K562 (cell line): ENCODE results near the gene CYP2W1. TPM values are rescaled to one million over a fixed set of nuclear protein-coding genes. Genes with fewer than 3 reads are reported as not detected.
A peak's percentile ranks its signal among the peaks of the same experiment; 100 is the strongest.

Source experiments
- ATAC-seq: fragments of 200-7000 bp; cut with Tn5 transposase; 3 replicates; pipeline ENCODE4 v1.9.1; 2020; ENCODE audit warnings: moderate library complexity
- BruUV-seq: library from RNA; stranded (reverse); fragments of 400-500 nt; replicated peaks from 2 replicates; lab custom pipeline; 2021; lab: Mats Ljungman, UMichigan
- CTCF ChIA-PET: fragments of 300-600 bp; formaldehyde crosslinking; extraction: SDS; loops from one replicate; lab custom pipeline; 2021; ENCODE audit warnings: low intra/inter-chr PET ratio; lab: Yijun Ruan, JAX
- POLR2A ChIA-PET: fragments of 300-600, 350-650 bp; sonication (Branson Sonifier 250); formaldehyde crosslinking; extraction: SDS; loops from one replicate; lab custom pipeline; 2021; ENCODE audit warnings: antibody characterized with exemption, inconsistent platforms; lab: Yijun Ruan, JAX
- DNase-seq, 4 experiments: peaks; one replicate each; pipeline versions ENCODE4 v3.0.0 to v3.0.0-alpha.2; 2011 to 2018; ENCODE audit warnings: low spot score in 3 of 4, mixed read lengths in 3 of 4; ENCODE audit errors: extremely low read depth in 1 of 4
- FAIRE-seq: peaks from 2 replicates; lab custom pipeline; 2011; peaks lifted over from hg19 to GRCh38; lab: Jason Lieb, UNC
- H2AFZ ChIP-seq: 2 replicates; pipeline ENCODE4 v1.6.0; 2011; ENCODE audit warnings: low read depth, low read length, control low read depth, inconsistent platforms
- H3K27ac ChIP-seq: fragments of 200-600 bp; 3 replicates; pipeline ENCODE4 v1.8.0; 2011; ENCODE audit warnings: low read depth, mild to moderate bottlenecking, control low read depth, inconsistent platforms, low read length, moderate library complexity, mixed read lengths; ENCODE audit errors: extremely low read depth
- H3K27me3 ChIP-seq, 2 experiments: fragments of 300-600 bp in 1 of 2; 2 replicates in 1 of 2; 3 replicates in 1 of 2; pipeline versions ENCODE4 v1.6.0 to v1.8.0; 2011; ENCODE audit warnings: inconsistent platforms in 2 of 2, low read length in 2 of 2, mild to moderate bottlenecking in 1 of 2, mixed read lengths in 1 of 2, moderate library complexity in 1 of 2; ENCODE audit not compliant: control insufficient read depth in 2 of 2, insufficient read depth in 2 of 2
- H3K36me3 ChIP-seq: fragments of 300-600 bp; 3 replicates; pipeline ENCODE4 v1.8.0; 2011; ENCODE audit warnings: mild to moderate bottlenecking, low read length, inconsistent platforms; ENCODE audit not compliant: control insufficient read depth, insufficient read depth
- H3K4me1 ChIP-seq, 2 experiments: fragments of 200-600 bp in 1 of 2; replicated peaks in 1 of 2; 2 replicates in 1 of 2; 3 replicates in 1 of 2; pipeline versions ENCODE4 v1.5.1 to v1.8.0; 2011; ENCODE audit warnings: inconsistent platforms in 2 of 2, low read length in 2 of 2, mild to moderate bottlenecking in 1 of 2, mixed read lengths in 1 of 2, moderate library complexity in 1 of 2; ENCODE audit not compliant: control insufficient read depth in 2 of 2, insufficient read depth in 2 of 2
- H3K4me2 ChIP-seq: 2 replicates; pipeline ENCODE4 v1.6.1; 2011; ENCODE audit warnings: low read length, control low read depth, inconsistent platforms, mixed read lengths; ENCODE audit not compliant: insufficient read depth
- H3K4me3 ChIP-seq: fragments of 200-600 bp; sonication (generic), shearing (Covaris generic); 2 replicates; pipeline ENCODE4 v1.5.1; 2016; ENCODE audit warnings: control low read depth, inconsistent platforms
- H3K79me2 ChIP-seq: fragments of 200-600 bp; 3 replicates; pipeline ENCODE4 v1.8.0; 2011; ENCODE audit warnings: low read length, inconsistent platforms; ENCODE audit not compliant: control insufficient read depth, insufficient read depth
- H3K9ac ChIP-seq, 2 experiments: 2 replicates each; pipeline versions ENCODE4 v1.6.0 to v1.6.1; 2011; ENCODE audit warnings: low read depth in 2 of 2, low read length in 2 of 2, control low read depth in 1 of 2, inconsistent platforms in 1 of 2, mild to moderate bottlenecking in 1 of 2, mixed read lengths in 1 of 2; ENCODE audit not compliant: insufficient read depth in 1 of 2
- H3K9me1 ChIP-seq: one replicate; pipeline ENCODE4 v1.6.0; 2011; ENCODE audit warnings: inconsistent platforms, mild to moderate bottlenecking, low read length, moderate library complexity; ENCODE audit not compliant: control insufficient read depth, insufficient read depth
- H3K9me3 ChIP-seq: replicated peaks from 2 replicates; pipeline ENCODE4 v1.5.1; 2011; ENCODE audit warnings: low read depth, low read length, inconsistent platforms; ENCODE audit not compliant: control insufficient read depth, insufficient read depth
- H4K20me1 ChIP-seq: replicated peaks from 2 replicates; pipeline ENCODE4 v1.6.1; 2011; ENCODE audit warnings: low read length, inconsistent platforms, mixed read lengths; ENCODE audit not compliant: control insufficient read depth, insufficient read depth
- CCNT2 ChIP-seq: IDR thresholded peaks from 2 replicates; pipeline ENCODE4 v1.6.1; 2011; ENCODE audit warnings: borderline replicate concordance, low read depth, mild to moderate bottlenecking, moderate library complexity, mixed read lengths, low read length; ENCODE audit not compliant: insufficient read length; ENCODE audit errors: extremely low read depth
- E2F6 ChIP-seq, 2 experiments: IDR thresholded peaks; 2 replicates each; pipeline ENCODE4 v1.6.1; 2011; ENCODE audit warnings: borderline replicate concordance in 1 of 2, control low read depth in 1 of 2, low read depth in 1 of 2, low read length in 1 of 2, mild to moderate bottlenecking in 1 of 2, mixed read lengths in 1 of 2, moderate library complexity in 1 of 2; ENCODE audit not compliant: insufficient read depth in 1 of 2, insufficient read length in 1 of 2, poor library complexity in 1 of 2, severe bottlenecking in 1 of 2; ENCODE audit errors: extremely low read depth in 1 of 2
- FIP1L1 ChIP-seq: fragments of 200-400 bp; formaldehyde crosslinking; IDR thresholded peaks from 2 replicates; pipeline ENCODE4 v1.6.1; 2018; ENCODE audit warnings: mild to moderate bottlenecking, low read depth, low read length; ENCODE audit not compliant: poor library complexity, severe bottlenecking
- RB1 ChIP-seq: fragments of 450-650 bp; IDR thresholded peaks from 2 replicates; pipeline ENCODE4 v1.6.1; 2017; ENCODE audit warnings: low read depth, mild to moderate bottlenecking
- TFAP4 ChIP-seq: sonication (generic); formaldehyde crosslinking; IDR thresholded peaks from 2 replicates; pipeline ENCODE4 v1.8.0; 2022; ENCODE audit warnings: missing genetic modification reagents, mild to moderate bottlenecking, moderate library complexity, borderline replicate concordance
- WGBS: fragments of 100-300 bp; shearing (Covaris generic); methylation state at CpG from one replicate; pipeline ENCODE4 v1.1.6; 2016; ENCODE audit warnings: low coverage, mixed read lengths; ENCODE audit not compliant: insufficient coverage; ENCODE audit errors: missing lambda C conversion rate; 5-methylcytosine and 5-hydroxymethylcytosine counted together
- in situ Hi-C: fragments of 300-500 bp; cut with MboI; formaldehyde crosslinking; loops from 4 replicates; pipeline ENCODE4 v1.15.0; 2018; ENCODE audit warnings: inconsistent platforms, mixed read lengths
- intact Hi-C: fragments of 100-400 bp; cut with micrococcal nuclease; formaldehyde crosslinking; loops from 2 replicates; pipeline ENCODE4 v1.14.2; 2022
- polyA plus RNA-seq, 8 experiments: library from polyadenylated mRNA; depleted of rRNA in 4 of 8; stranded (reverse) in 5 of 8; unstranded in 3 of 8; fragments of >200 nt; fragmentation: Nextera tagmentation in 2 of 8; fragmentation: Illumina TruSeq in 1 of 8; extraction: Ambion mirVana in 2 of 8; extraction: Trizol in 1 of 8; gene quantifications; 2 replicates each; pipeline versions ENCODE4 v1.2.1 to v1.2.3, GENCODE V29; 2011 to 2014; ENCODE audit warnings: inconsistent platforms in 1 of 8, missing spikeins in 1 of 8
- total RNA-seq, 7 experiments: library from RNA; depleted of rRNA in 6 of 7; stranded (reverse); fragments of >200 nt in 6 of 7; fragmentation: Illumina TruSeq in 2 of 7; extraction: Trizol in 2 of 7; gene quantifications; 2 replicates each; pipeline versions ENCODE4 v1.2.1 to v1.2.3, GENCODE V29; 2011 to 2021; ENCODE audit warnings: low replicate concordance in 1 of 7

The CYP2W1 gene
- total and polyA plus RNA-seq, 9 of the 15 experiments (the other 6 are each of a cell fraction or from before 2014, with no cell fraction given), result not detected

DNA sequence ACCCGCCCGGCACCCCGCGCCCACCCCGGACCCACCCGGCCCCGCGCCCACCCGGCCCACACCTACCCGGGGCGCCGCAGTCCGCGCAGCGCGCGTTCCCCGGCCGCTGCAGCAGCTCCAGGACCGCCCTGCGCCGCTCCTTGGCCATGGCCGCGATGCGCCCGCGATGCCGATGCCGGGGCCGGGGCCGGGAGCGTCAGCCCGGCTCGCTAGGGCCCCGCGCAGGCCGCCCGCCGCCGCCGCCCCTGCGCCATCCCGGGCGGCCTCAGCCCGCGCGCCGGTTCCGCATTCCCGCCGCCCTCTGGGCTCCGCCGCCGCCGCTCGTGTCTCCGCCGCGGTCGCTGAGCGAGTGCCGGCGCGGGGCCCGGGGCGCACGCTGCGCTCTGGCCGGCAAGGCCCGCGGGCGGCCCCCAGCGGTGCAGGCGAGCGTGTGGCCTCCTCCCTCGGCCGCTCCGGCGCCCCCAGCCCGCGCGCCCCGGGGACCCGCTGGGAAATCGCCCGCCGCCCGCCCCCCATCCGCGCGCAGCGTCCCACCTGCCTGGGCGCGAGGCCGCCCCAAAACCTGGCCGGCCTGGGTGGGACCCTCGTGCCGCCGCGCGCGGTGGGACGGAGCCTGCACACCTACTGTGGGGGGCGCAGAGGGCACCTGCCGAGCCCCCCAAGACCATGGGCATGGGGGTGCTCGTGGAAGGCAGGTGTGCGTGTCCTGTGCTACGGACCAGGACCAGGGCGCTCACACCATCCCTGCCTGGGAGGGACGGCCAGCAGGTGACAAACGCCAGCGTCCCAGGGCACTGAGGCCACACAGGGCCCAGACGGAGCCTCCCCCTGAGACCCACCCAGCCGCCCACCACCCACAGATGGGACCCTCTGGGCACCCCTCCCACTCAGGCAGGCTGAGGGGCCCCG lies 28.4 kb upstream of the CYP2W1 start, which contains the start of gene ADAP1 (continued):
- peak in 1 of 2 experiments; percentile 58 for TF ChIP-seq E2F6 (IDR thresholded peaks at IDR 0.05; ENCODE audit: borderline replicate concordance in 1 of 2, extremely low read depth in 1 of 2, insufficient read depth in 1 of 2, insufficient read length in 1 of 2, low read depth in 1 of 2, low read length in 1 of 2, poor library complexity in 1 of 2, severe bottlenecking in 1 of 2)
- peak; percentile 51; the same call in 1 of the 2 replicates for TF ChIP-seq RB1
- TF ChIP-seq CCNT2, result peak; percentile 17

DNA sequence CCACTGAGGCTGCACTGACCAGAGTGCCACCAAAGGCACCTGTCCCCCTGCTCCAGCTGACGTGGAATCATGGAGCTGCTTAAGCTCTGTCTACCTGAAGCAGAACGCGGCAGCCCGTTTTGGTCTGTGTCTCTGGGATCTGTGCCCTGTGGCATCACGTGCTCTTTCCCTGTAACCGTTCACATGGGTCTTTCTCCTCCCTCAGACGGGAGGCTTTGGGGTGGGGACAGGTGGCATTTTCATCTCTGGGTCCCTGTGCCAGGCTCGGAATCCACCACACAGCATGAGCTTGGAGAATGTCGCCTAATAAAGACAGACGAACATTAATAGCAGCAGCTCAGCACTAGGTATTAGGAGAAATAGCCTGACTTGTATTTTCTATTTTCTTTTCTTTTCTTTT lies 26.9 kb upstream of the CYP2W1 start:
- intact Hi-C loops (no loop called here), in situ Hi-C loops (no loop called here)
- FAIRE-seq (no peak), DNase-seq (no peak), ATAC-seq (no peak)
- Histone ChIP-seq H3K4me1 (peaks cover 0 to 49% of the 10 kb centered on the region in 2 experiments; a peak in 2 of 5 replicates), H3K9me1 (no peaks in the 10 kb centered on the region), H3K27ac (no peak overlapping the region), H3K27me3 (peaks cover 46 to 75% of the 10 kb centered on the region in 2 experiments; a peak in 4 of 5 replicates), H3K4me2 (no peak overlapping the region), H4K20me1 (peaks cover 9% of the 10 kb centered on the region; the same call in 1 of the 2 replicates), H3K9ac (no peak overlapping the region), H3K36me3 (no peaks in the 10 kb centered on the region), H3K9me3 (no peaks in the 10 kb centered on the region), H3K4me3 (no peak overlapping the region), H2AFZ (no peak overlapping the region), H3K79me2 (no peaks in the 10 kb centered on the region)
- ChIA-PET CTCF (no interaction called here), POLR2A (interaction anchor here (0.5 to 0.8 kb wide), 2 partner anchors 9 to 16 kb away, joined by 3 read pairs; no protein-coding TSS in a partner anchor)
- BruUV-seq, result no TSS peak
- 3% methylated on average over 10 of the region's 10 CpGs for WGBS
- TF ChIP-seq FIP1L1, result no peak
- TF ChIP-seq TFAP4 (CRISPR knock-in tag), result 0 out of 2 replicates have a peak, but pooled peaks have one; percentile 16
